Measurements from ENCODE around the gene VPS72. TPM values are rescaled to one million over a fixed set of nuclear protein-coding genes. Genes with fewer than 3 reads are reported as not detected.

Gene VPS72
- total and polyA plus RNA-seq, 2 donors (not counting 3 experiments of a cell fraction or from before 2014, with no cell fraction given) = 76.2 to 85.2 TPM

- peaks cover 25% of the 10 kb centered on the region for H3K4me1 ChIP-seq (ENCODE audit: control insufficient read depth, extremely low read depth, insufficient read depth, low read length)
- no peaks in the 10 kb centered on the region for H3K9me3 ChIP-seq (replicated peaks; ENCODE audit: control insufficient read depth, insufficient read depth, low read length)
- peaks cover 46% of the 10 kb centered on the region for H3K79me2 ChIP-seq (ENCODE audit: control insufficient read depth, insufficient read depth, low read length)
- H4K20me1 ChIP-seq (replicated peaks; ENCODE audit: control insufficient read depth, extremely low read depth, insufficient read depth, low read length) = peaks cover 8% of the 10 kb centered on the region
- H3K27ac ChIP-seq (ENCODE audit: insufficient read depth, low read depth, low read length) = peak within 1 kb of the TSS; percentile 82
- TSS peak; percentile 51 for BruUV-seq (replicated peaks)
- DNase-seq (ENCODE audit: low read depth, low spot score) (peak; percentile 98), FAIRE-seq (peak; percentile 92)
- dilution Hi-C loops (cut with MboI; ENCODE audit: extremely low pct_ligation_motif_present, low sequenced_read_pairs) (no loop called here), intact Hi-C loops (cut with micrococcal nuclease) (loop anchor here (1.0 to 10.0 kb wide), 5 partner anchors 8 to 964 kb away; partner anchors contain the start of genes ANP32E, PI4KB, SCNM1 and VPS72)
- H3K36me3 ChIP-seq (ENCODE audit: control insufficient read depth in 2 of 2, extremely low read depth in 1 of 2, insufficient read depth in 2 of 2, low read length in 2 of 2) = no peaks in the 10 kb centered on the region
- H3K9ac ChIP-seq (replicated peaks; ENCODE audit: extremely low read depth, insufficient read depth, low read length) = peak within 1 kb of the TSS; percentile 93
- POLR2A ChIA-PET = no interaction called here
- no peaks in the 10 kb centered on the region for H3K27me3 ChIP-seq (ENCODE audit: control insufficient read depth in 2 of 2, insufficient read depth in 2 of 2, low read length in 2 of 2)
- CTCF ChIA-PET = interaction anchor here (0.9 to 1.8 kb wide), 3 partner anchors 9 to 99 kb away, joined by 3 to 6 read pairs (median 3); partner anchors contain the start of gene VPS72
- H3K9me1 ChIP-seq (replicated peaks; ENCODE audit: control insufficient read depth, extremely low read depth, insufficient read depth, low read length) = no peaks in the 10 kb centered on the region
- TF ChIP-seq POLR2A (IDR thresholded peaks at IDR 0.05; ENCODE audit: low read depth, low read length) (peak; percentile 65), FOS (IDR thresholded peaks at IDR 0.05; ENCODE audit: borderline replicate concordance, insufficient read depth, low read length) (no peak), POLR2AphosphoS5 (IDR thresholded peaks at IDR 0.05; ENCODE audit: insufficient read depth, low read depth, low read length) (peak; percentile 69)
- TF ChIP-seq, protein P1, sequence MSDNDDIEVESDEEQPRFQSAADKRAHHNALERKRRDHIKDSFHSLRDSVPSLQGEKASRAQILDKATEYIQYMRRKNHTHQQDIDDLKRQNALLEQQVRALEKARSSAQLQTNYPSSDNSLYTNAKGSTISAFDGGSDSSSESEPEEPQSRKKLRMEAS (IDR thresholded peaks at IDR 0.05; ENCODE audit: insufficient read depth, insufficient read length) = peak; percentile 99
- peak within 1 kb of the TSS; percentile 98 for H3K4me2 ChIP-seq (ENCODE audit: insufficient read depth, low read length)
- H2AFZ ChIP-seq (ENCODE audit: low read depth, low read length) = peak within 1 kb of the TSS; percentile 60
- peak within 1 kb of the TSS; percentile 86 to 96 (median 93) for H3K4me3 ChIP-seq (replicated peaks in 1 of 3; ENCODE audit: insufficient read depth in 1 of 3, low read depth in 1 of 3, low read length in 3 of 3)
Observed at GRCh38 chr1:151198254-151199127, 8.5 kb upstream of the VPS72 start, which contains the start of gene PIP5K1A. PIP5K1A (plus strand) TSS chr1:151198552; CDS start chr1:151198997, 445 bp downstream.

DNA sequence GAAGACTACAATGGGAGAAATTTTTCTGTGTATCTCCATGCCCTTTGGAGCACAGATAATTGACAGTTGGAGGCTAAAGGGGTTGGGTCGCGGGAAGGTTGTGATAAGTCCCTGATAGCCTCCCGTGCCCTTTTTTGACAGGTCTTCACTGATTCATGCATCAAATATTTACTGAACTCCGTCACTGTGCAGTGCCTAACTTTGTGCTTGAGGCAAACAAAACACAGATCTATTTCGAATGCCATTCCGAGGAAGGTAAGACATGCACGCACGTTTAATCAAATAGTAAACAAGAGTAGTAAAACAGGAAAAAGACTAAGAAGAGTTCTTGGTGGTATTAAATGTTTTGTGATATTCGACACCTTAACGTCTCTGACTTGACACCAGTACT is 7.9 kb upstream of the VPS72 start:
- dilution Hi-C loops (cut with MboI; ENCODE audit: extremely low pct_ligation_motif_present, low sequenced_read_pairs) (no loop called here), intact Hi-C loops (cut with micrococcal nuclease) (loop anchor here (1.0 to 10.0 kb wide), 5 partner anchors 8 to 963 kb away; partner anchors contain the start of genes ANP32E, PI4KB, SCNM1 and VPS72)
- Histone ChIP-seq H3K9me3 (replicated peaks; ENCODE audit: control insufficient read depth, insufficient read depth, low read length) (no peaks in the 10 kb centered on the region), H3K9me1 (replicated peaks; ENCODE audit: control insufficient read depth, extremely low read depth, insufficient read depth, low read length) (no peaks in the 10 kb centered on the region), H3K27ac (ENCODE audit: insufficient read depth, low read depth, low read length) (peak overlapping the region; percentile 82), H3K4me1 (ENCODE audit: control insufficient read depth, extremely low read depth, insufficient read depth, low read length) (peaks cover 25% of the 10 kb centered on the region), H3K9ac (replicated peaks; ENCODE audit: extremely low read depth, insufficient read depth, low read length) (peak overlapping the region; percentile 40), H3K4me3 (replicated peaks in 1 of 3; ENCODE audit: insufficient read depth in 1 of 3, low read depth in 1 of 3, low read length in 3 of 3) (peak overlapping the region in 2 of 3 experiments; percentile 86 to 96), H4K20me1 (replicated peaks; ENCODE audit: control insufficient read depth, extremely low read depth, insufficient read depth, low read length) (peaks cover 8% of the 10 kb centered on the region), H3K36me3 (ENCODE audit: control insufficient read depth in 2 of 2, extremely low read depth in 1 of 2, insufficient read depth in 2 of 2, low read length in 2 of 2) (no peaks in the 10 kb centered on the region), H3K79me2 (ENCODE audit: control insufficient read depth, insufficient read depth, low read length) (peaks cover 41% of the 10 kb centered on the region), H2AFZ (ENCODE audit: low read depth, low read length) (peak overlapping the region; percentile 60), H3K4me2 (ENCODE audit: insufficient read depth, low read length) (peak overlapping the region; percentile 76), H3K27me3 (ENCODE audit: control insufficient read depth in 2 of 2, insufficient read depth in 2 of 2, low read length in 2 of 2) (no peaks in the 10 kb centered on the region)
- TF ChIP-seq GATA2 (IDR thresholded peaks at IDR 0.05; ENCODE audit: insufficient read depth, insufficient read length, low read depth, low read length) (no peak), POLR2AphosphoS5 (IDR thresholded peaks at IDR 0.05; ENCODE audit: insufficient read depth, low read depth, low read length) (no peak), EZH2 (IDR thresholded peaks at IDR 0.05; ENCODE audit: borderline replicate concordance, low read depth, low read length, severe bottlenecking) (no peak), JUN (IDR thresholded peaks at IDR 0.05; ENCODE audit: borderline replicate concordance, insufficient read depth, insufficient read length, low read depth) (peak; percentile 1)
- TF ChIP-seq, protein P1 (IDR thresholded peaks at IDR 0.05; ENCODE audit: insufficient read depth, insufficient read length) = no peak
- TSS peak; percentile 5 for BruUV-seq (replicated peaks)
- CTCF ChIA-PET = no interaction called here
- DNase-seq (ENCODE audit: low read depth, low spot score) (no peak), FAIRE-seq (peak; percentile 21)
- POLR2A ChIA-PET = no interaction called here
